HepG2 (cell line): ENCODE data around the gene JTB. TPM values are rescaled to one million over a fixed set of nuclear protein-coding genes. Genes with fewer than 3 reads are reported as not detected.

Experiments
- ARID2 ChIP-seq: sonication (generic); formaldehyde crosslinking; IDR thresholded peaks from 2 replicates; pipeline ENCODE4 v1.8.1; 2022; ENCODE audit warnings: mild to moderate bottlenecking, missing genetic modification reagents, borderline replicate concordance
- ATAD3A ChIP-seq: sonication (generic); formaldehyde crosslinking; IDR thresholded peaks from 2 replicates; pipeline ENCODE4 v1.4.0; 2020; ENCODE audit warnings: missing genetic modification reagents
- EED ChIP-seq: sonication (generic); formaldehyde crosslinking; IDR thresholded peaks from 2 replicates; pipeline ENCODE4 v1.5.0; 2020; ENCODE audit warnings: mild to moderate bottlenecking, missing genetic modification reagents
- GZF1 ChIP-seq: sonication (generic); formaldehyde crosslinking; IDR thresholded peaks from 2 replicates; pipeline ENCODE4 v1.5.1; 2020; ENCODE audit warnings: mild to moderate bottlenecking, missing genetic modification reagents
- HDAC6 ChIP-seq: fragments of 200-600 bp; sonication (generic); IDR thresholded peaks from 2 replicates; pipeline ENCODE4 v1.7.0; 2017; ENCODE audit warnings: mild to moderate bottlenecking, antibody characterized with exemption, low read length, low read depth
- HMG20B ChIP-seq: conservative IDR thresholded peaks from 2 replicates; pipeline ENCODE4 v1.6.1; 2016; ENCODE audit warnings: missing genetic modification reagents, missing compliant biosample characterization
- HNF1A ChIP-seq, 2 experiments: sonication (generic) in 1 of 2; formaldehyde crosslinking in 1 of 2; IDR thresholded peaks; 2 replicates each; pipeline versions ENCODE4 v1.4.0 to v1.6.1; 2016 to 2020; ENCODE audit warnings: borderline replicate concordance in 1 of 2, low read depth in 1 of 2, mild to moderate bottlenecking in 1 of 2, missing genetic modification reagents in 1 of 2
- MAF1 ChIP-seq: sonication (generic); formaldehyde crosslinking; IDR thresholded peaks from 2 replicates; pipeline ENCODE4 v1.5.0; 2020; ENCODE audit warnings: missing genetic modification reagents, borderline replicate concordance
- POLR2AphosphoS5 ChIP-seq: IDR thresholded peaks from 2 replicates; pipeline ENCODE4 v1.6.1; 2012; ENCODE audit warnings: low read depth, low read length
- RNF2 ChIP-seq: fragments of 450-650 bp; conservative IDR thresholded peaks from 2 replicates; pipeline ENCODE4 v1.6.1; 2016; ENCODE audit warnings: low read depth
- SCMH1 ChIP-seq: sonication (generic); formaldehyde crosslinking; IDR thresholded peaks from 2 replicates; pipeline ENCODE4 v1.9.0; 2021; ENCODE audit warnings: missing genetic modification reagents, mild to moderate bottlenecking, borderline replicate concordance
- UBTF ChIP-seq: sonication (generic); formaldehyde crosslinking; IDR thresholded peaks from 2 replicates; pipeline ENCODE4 v1.4.0; 2020; ENCODE audit warnings: mild to moderate bottlenecking, missing genetic modification reagents
- ZFP36L2 ChIP-seq: sonication (generic); formaldehyde crosslinking; IDR thresholded peaks from 2 replicates; pipeline ENCODE4 v1.4.0; 2020; ENCODE audit warnings: missing genetic modification reagents
- ZFP37 ChIP-seq: sonication (generic); formaldehyde crosslinking; IDR thresholded peaks from 2 replicates; pipeline ENCODE4 v1.4.0; 2020; ENCODE audit warnings: missing genetic modification reagents, borderline replicate concordance
- ZFYVE20 ChIP-seq: sonication (generic); formaldehyde crosslinking; IDR thresholded peaks from 2 replicates; pipeline ENCODE4 v1.8.0; 2023; ENCODE audit warnings: low read depth, mild to moderate bottlenecking, moderate library complexity, missing genetic modification reagents, borderline replicate concordance
- ZNF350 ChIP-seq: sonication (generic); formaldehyde crosslinking; IDR thresholded peaks from 2 replicates; pipeline ENCODE4 v1.4.0; 2020; ENCODE audit warnings: mild to moderate bottlenecking, low read depth, missing genetic modification reagents, borderline replicate concordance
- ZNF792 ChIP-seq: IDR thresholded peaks from 2 replicates; pipeline ENCODE4 v1.6.1; 2016
- ZNF883 ChIP-seq: sonication (generic); formaldehyde crosslinking; IDR thresholded peaks from 2 replicates; pipeline ENCODE4 v1.5.1; 2020; ENCODE audit warnings: mild to moderate bottlenecking, missing genetic modification reagents; ENCODE audit errors: not compliant biosample characterization
- polyA plus RNA-seq, 8 experiments: library from polyadenylated mRNA; depleted of rRNA in 3 of 8; stranded (reverse) in 7 of 8; unstranded in 1 of 8; fragments of >200 nt; fragmentation: Illumina TruSeq in 4 of 8; extraction: Trizol in 4 of 8; gene quantifications; 2 replicates each; pipeline versions ENCODE4 v1.2.1 to v1.2.3, GENCODE V29; 2011 to 2016; ENCODE audit warnings: low read depth in 4 of 8, missing spikeins in 1 of 8, mixed read lengths in 1 of 8; ENCODE audit not compliant: insufficient read depth in 1 of 8
- total RNA-seq, 5 experiments: library from RNA; depleted of rRNA; stranded (reverse); fragments of >200 nt; fragmentation: Illumina TruSeq; extraction: Trizol; gene quantifications; 2 replicates each; pipeline ENCODE4 v1.2.3, GENCODE V29; 2016; ENCODE audit warnings: low read depth in 1 of 5
- TF ChIP-seq, protein P1 (sequence below): sonication (generic); formaldehyde crosslinking; IDR thresholded peaks from 2 replicates; pipeline ENCODE4 v1.4.0; 2020; ENCODE audit warnings: mild to moderate bottlenecking, missing genetic modification reagents, borderline replicate concordance
- TF ChIP-seq, protein P2 (sequence below): sonication (generic); formaldehyde crosslinking; IDR thresholded peaks from 2 replicates; pipeline ENCODE4 v1.8.0; 2022; ENCODE audit warnings: missing genetic modification reagents, low read depth, mild to moderate bottlenecking, borderline replicate concordance

The JTB gene
- total and polyA plus RNA-seq, 2 of the 13 experiments (the other 11 are each of a cell fraction or from before 2014, with no cell fraction given), result 96.7 to 99.2 TPM

- TF ChIP-seq ZNF883 (CRISPR knock-in tag) (no peak), ATAD3A (CRISPR knock-in tag) (no peak), HNF1A (IDR thresholded peaks at IDR 0.05; ENCODE audit: low read depth) (no peak), HNF1A (CRISPR knock-in tag; IDR thresholded peaks at IDR 0.05; ENCODE audit: borderline replicate concordance) (peak; percentile 12; the same call in 1 of the 2 replicates), SCMH1 (CRISPR knock-in tag) (no peak), RNF2 (no peak), GZF1 (CRISPR knock-in tag) (no peak), ZFP37 (no peak), ZNF350 (CRISPR knock-in tag) (0 out of 2 replicates have a peak, but pooled peaks have one; percentile 41), ZFP36L2 (CRISPR knock-in tag) (no peak), ARID2 (CRISPR knock-in tag) (0 out of 2 replicates have a peak, but pooled peaks have one; percentile 45), HMG20B (CRISPR knock-in tag) (no peak), POLR2AphosphoS5 (peak; percentile 71), EED (CRISPR knock-in tag) (0 out of 2 replicates have a peak, but pooled peaks have one; percentile 62), HDAC6 (no peak), ZFYVE20 (CRISPR knock-in tag) (no peak), MAF1 (CRISPR knock-in tag) (peak; percentile 75; the same call in 1 of the 2 replicates), UBTF (peak; percentile 93), ZNF792 (CRISPR knock-in tag) (no peak)
- TF ChIP-seq, protein P1, sequence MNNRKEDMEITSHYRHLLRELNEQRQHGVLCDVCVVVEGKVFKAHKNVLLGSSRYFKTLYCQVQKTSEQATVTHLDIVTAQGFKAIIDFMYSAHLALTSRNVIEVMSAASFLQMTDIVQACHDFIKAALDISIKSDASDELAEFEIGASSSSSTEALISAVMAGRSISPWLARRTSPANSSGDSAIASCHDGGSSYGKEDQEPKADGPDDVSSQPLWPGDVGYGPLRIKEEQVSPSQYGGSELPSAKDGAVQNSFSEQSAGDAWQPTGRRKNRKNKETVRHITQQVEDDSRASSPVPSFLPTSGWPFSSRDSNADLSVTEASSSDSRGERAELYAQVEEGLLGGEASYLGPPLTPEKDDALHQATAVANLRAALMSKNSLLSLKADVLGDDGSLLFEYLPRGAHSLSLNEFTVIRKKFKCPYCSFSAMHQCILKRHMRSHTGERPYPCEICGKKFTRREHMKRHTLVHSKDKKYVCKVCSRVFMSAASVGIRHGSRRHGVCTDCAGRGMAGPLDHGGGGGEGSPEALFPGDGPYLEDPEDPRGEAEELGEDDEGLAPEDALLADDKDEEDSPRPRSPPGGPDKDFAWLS (CRISPR knock-in tag), result no peak
- TF ChIP-seq, protein P2, sequence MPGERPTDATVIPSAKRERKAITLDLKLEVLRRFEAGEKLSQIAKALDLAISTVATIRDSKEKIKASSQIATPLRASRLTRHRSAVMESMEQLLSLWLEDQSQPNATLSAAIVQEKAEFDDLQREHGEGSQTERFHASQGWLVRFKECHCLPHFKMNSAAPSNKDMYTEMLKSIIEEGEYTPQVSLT (CRISPR knock-in tag), result no peak
Observed at GRCh38 chr1:153958111-153958960, 19.1 kb downstream of the JTB start, which contains the start of gene CRTC2 (continued).
